ENCODE measurements around the gene LRRC41.

GRCh38 chr1:46289134-46289494, 14.3 kb downstream of the LRRC41 start:
- TF ChIP-seq, protein P1, sequence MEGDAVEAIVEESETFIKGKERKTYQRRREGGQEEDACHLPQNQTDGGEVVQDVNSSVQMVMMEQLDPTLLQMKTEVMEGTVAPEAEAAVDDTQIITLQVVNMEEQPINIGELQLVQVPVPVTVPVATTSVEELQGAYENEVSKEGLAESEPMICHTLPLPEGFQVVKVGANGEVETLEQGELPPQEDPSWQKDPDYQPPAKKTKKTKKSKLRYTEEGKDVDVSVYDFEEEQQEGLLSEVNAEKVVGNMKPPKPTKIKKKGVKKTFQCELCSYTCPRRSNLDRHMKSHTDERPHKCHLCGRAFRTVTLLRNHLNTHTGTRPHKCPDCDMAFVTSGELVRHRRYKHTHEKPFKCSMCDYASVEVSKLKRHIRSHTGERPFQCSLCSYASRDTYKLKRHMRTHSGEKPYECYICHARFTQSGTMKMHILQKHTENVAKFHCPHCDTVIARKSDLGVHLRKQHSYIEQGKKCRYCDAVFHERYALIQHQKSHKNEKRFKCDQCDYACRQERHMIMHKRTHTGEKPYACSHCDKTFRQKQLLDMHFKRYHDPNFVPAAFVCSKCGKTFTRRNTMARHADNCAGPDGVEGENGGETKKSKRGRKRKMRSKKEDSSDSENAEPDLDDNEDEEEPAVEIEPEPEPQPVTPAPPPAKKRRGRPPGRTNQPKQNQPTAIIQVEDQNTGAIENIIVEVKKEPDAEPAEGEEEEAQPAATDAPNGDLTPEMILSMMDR (IDR thresholded peaks at IDR 0.05): no peak
- no peak for TF ChIP-seq EZH2 (IDR thresholded peaks at IDR 0.05; ENCODE audit: borderline replicate concordance, insufficient read depth, low read depth, low read length, poor library complexity, severe bottlenecking)

Measured in B cell (primary cell).